Peyer's patch (tissue), 4 donors: Measurements from ENCODE around the gene KIF26B.

Experiments
- POLR2A ChIP-seq, 2 donors: fragments of 450-650 bp; IDR thresholded peaks; one replicate each; pipeline ENCODE4 v1.5.1; 2017; ENCODE audit warnings: antibody characterized with exemption in 2 of 2, mild to moderate bottlenecking in 2 of 2, moderate library complexity in 2 of 2
- TF ChIP-seq, protein P1 (sequence below), 6 experiments: fragments of 450-650 bp in 4 of 6; fragments of 200-600 bp in 2 of 6; sonication (generic) in 1 of 6; IDR thresholded peaks; one replicate each; pipeline ENCODE4 v1.5.1; 2017 to 2019; ENCODE audit warnings: antibody characterized with exemption in 6 of 6, mild to moderate bottlenecking in 3 of 6, moderate library complexity in 1 of 6

DNA sequence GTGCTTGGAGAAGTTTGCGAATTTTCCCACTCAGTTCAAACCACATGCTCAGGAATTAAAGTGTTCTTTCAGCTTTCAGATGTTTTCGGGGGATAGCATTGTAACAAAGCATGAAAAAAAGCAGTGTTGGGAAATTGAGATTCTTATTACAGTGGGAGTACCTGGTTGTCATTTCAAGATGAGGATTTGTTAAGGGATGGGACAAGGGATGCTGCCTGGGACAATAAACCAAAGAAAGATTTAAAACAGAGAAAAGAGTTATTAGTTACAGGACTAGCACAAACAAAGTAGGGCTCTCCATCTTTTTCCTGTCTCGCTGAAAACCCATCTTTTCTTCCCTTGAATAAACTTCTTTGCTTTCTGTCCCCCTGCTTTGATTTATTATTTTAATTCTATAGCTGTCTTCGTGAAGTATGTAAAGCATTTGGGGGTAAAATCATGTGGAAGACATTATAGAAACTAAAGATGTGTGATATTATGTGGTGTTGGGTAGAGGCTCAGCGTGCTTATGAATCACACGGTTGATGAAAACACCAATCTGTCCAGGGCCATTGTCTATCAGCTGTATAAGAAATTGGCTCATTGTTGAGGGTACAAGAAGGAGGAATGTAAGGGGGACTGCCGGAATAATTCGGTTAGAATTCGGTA is 277.6 kb downstream of the KIF26B start:
- TF ChIP-seq, protein P1, sequence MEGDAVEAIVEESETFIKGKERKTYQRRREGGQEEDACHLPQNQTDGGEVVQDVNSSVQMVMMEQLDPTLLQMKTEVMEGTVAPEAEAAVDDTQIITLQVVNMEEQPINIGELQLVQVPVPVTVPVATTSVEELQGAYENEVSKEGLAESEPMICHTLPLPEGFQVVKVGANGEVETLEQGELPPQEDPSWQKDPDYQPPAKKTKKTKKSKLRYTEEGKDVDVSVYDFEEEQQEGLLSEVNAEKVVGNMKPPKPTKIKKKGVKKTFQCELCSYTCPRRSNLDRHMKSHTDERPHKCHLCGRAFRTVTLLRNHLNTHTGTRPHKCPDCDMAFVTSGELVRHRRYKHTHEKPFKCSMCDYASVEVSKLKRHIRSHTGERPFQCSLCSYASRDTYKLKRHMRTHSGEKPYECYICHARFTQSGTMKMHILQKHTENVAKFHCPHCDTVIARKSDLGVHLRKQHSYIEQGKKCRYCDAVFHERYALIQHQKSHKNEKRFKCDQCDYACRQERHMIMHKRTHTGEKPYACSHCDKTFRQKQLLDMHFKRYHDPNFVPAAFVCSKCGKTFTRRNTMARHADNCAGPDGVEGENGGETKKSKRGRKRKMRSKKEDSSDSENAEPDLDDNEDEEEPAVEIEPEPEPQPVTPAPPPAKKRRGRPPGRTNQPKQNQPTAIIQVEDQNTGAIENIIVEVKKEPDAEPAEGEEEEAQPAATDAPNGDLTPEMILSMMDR (IDR thresholded peaks at IDR 0.05) = no peak
- no peak for TF ChIP-seq POLR2A (IDR thresholded peaks at IDR 0.05)
